ENCODE results near the gene CUL3. TPM values are rescaled to one million over a fixed set of nuclear protein-coding genes. Genes with fewer than 3 reads are reported as not detected.

Gene CUL3
- total RNA-seq, 1 donor from 2014 or later = 74.4 TPM

DNA sequence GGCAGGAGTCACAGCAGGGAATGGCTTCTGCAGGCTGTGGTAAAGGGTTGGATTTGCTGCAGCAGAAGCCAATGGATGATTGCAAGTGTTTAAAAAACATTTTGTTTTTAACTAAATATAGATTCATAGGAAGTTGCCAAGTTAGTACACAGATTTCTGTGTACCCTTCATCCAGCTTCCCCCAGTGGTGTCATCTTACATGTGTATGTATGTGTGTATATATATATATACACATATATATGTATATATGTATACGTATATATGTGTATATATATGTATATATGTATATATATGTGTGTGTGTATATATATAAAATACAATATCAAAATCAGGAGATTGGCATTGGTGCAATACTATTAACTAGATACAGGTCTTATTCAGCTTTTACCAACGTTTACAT lies 164.1 kb downstream of the CUL3 start:
- intact Hi-C loops (cut with micrococcal nuclease) = no loop called here
- no peak overlapping the region for H3K4me3 ChIP-seq
- H3K27me3 ChIP-seq (ENCODE audit: low read depth) = no peaks in the 10 kb centered on the region
- no peak overlapping the region for H3K27ac ChIP-seq (replicated peaks)
- peaks cover 20% of the 10 kb centered on the region for H3K9me3 ChIP-seq (replicated peaks)
- no peaks in the 10 kb centered on the region for H3K36me3 ChIP-seq
- DNase-seq = no peak
- TF ChIP-seq, protein P1, sequence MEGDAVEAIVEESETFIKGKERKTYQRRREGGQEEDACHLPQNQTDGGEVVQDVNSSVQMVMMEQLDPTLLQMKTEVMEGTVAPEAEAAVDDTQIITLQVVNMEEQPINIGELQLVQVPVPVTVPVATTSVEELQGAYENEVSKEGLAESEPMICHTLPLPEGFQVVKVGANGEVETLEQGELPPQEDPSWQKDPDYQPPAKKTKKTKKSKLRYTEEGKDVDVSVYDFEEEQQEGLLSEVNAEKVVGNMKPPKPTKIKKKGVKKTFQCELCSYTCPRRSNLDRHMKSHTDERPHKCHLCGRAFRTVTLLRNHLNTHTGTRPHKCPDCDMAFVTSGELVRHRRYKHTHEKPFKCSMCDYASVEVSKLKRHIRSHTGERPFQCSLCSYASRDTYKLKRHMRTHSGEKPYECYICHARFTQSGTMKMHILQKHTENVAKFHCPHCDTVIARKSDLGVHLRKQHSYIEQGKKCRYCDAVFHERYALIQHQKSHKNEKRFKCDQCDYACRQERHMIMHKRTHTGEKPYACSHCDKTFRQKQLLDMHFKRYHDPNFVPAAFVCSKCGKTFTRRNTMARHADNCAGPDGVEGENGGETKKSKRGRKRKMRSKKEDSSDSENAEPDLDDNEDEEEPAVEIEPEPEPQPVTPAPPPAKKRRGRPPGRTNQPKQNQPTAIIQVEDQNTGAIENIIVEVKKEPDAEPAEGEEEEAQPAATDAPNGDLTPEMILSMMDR (IDR thresholded peaks at IDR 0.05; ENCODE audit: borderline replicate concordance) = no peak
- peaks cover 6% of the 10 kb centered on the region for H3K4me1 ChIP-seq

Other genes with a start within 250 kb of the CUL3 start
- 1.1 TPM for gene FAM124B, start 183.3 kb downstream of the CUL3 start, total RNA-seq
- gene CCDC195, start 131.0 kb upstream of the CUL3 start, total RNA-seq = not detected

All from left ventricle myocardium inferior (tissue), 1 donor.